ENCODE data around the gene MCRS1.

Gene MCRS1

DNA sequence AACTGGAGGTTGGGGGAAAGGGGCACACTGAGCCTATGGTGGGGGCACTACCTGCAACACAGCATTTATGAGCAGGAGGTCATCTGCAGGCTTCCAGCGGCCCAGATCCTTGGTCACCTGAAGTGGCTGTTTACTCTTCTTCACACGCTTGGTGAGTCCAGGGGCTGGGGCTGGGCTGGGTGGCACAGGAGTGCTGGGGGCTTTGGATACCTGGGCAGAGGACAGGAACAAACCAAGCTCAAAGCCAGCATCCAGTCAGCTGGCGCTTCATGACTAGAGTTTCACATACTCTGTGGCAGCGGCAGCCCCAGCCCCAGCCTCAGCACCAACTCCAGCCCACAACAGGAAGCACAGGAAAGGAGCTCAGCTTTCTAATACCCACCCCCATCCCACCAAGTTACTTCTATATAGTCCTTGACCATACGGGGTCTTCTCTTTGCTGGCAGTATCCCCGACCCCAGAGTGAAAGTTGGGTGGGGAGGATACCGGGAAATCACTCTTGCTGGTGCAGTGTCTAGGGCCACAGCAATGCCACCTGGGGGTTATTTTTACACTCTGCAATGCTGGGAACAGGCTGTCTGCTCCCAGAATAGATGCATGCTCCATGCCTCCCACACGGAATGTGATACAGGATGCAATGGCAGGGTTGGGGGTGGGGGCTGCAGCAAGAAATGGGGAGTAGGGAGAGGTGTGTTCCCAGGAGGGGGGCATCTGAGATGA is 3.1 kb downstream of the MCRS1 start:
- Histone ChIP-seq H3K4me3 (ENCODE audit: insufficient read length, low read depth) (no peak overlapping the region), H3K4me1 (ENCODE audit: insufficient read depth, insufficient read length) (peaks cover 6% of the 10 kb centered on the region), H3K27me3 (ENCODE audit: insufficient read depth, insufficient read length) (no peaks in the 10 kb centered on the region), H3K36me3 (ENCODE audit: insufficient read depth, insufficient read length, low read length) (peaks cover 70% of the 10 kb centered on the region), H3K9ac (ENCODE audit: insufficient read length, low read depth) (peak overlapping the region; percentile 18), H3K9me3 (ENCODE audit: insufficient read depth, low read length) (no peaks in the 10 kb centered on the region)
- no peak for TF ChIP-seq YY1 (IDR thresholded peaks at IDR 0.05; ENCODE audit: insufficient read depth, insufficient read length)
- TF ChIP-seq ZNF274 (IDR thresholded peaks at IDR 0.05; ENCODE audit: low read depth, low read length): no peak
- no peak for TF ChIP-seq SUZ12 (IDR thresholded peaks at IDR 0.05; ENCODE audit: extremely low read depth, insufficient read depth, insufficient read length)
- no peak for DNase-seq (ENCODE audit: low read depth, low spot score)

DNA sequence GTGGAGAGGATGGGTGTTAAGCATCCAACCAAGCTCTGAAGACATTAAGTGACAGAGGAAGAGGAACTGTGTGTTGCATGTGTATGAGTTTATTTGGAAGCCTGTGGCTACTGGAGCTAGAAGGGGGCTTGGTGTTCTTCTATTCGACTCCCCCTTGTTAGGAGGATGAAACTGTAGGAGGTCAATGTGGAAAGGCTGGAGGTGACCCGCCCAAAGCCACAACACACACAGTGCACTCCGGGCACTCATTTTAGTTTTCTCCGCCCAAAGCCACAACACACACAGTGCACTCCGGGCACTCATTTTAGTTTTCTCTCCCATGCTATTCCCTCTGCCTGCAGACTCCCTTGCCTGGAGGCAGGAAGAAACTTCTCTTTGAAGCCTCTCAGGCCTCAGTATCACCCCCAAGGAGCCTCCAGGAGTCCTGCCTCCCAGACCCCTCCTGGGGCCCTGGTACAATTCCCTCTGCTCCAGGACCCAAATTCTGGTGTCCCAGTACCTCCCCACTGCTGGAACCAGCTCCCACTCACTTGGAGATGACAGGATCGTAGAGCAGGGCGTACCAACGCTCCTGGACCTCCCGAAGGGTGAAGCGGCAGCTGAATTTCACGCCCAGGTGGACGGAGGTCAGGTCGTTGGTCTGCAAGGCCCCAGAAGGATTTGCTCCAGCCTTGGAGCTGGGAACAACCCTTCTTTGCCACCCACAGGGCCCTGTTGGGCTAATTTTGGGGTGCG is 3.8 kb downstream of the MCRS1 start:
- Histone ChIP-seq H3K9me3 (ENCODE audit: insufficient read depth, low read length) (no peaks in the 10 kb centered on the region), H3K4me3 (ENCODE audit: insufficient read length, low read depth) (no peak overlapping the region), H3K27me3 (ENCODE audit: insufficient read depth, insufficient read length) (no peaks in the 10 kb centered on the region), H3K36me3 (ENCODE audit: insufficient read depth, insufficient read length, low read length) (peaks cover 77% of the 10 kb centered on the region), H3K4me1 (ENCODE audit: insufficient read depth, insufficient read length) (peaks cover 6% of the 10 kb centered on the region), H3K9ac (ENCODE audit: insufficient read length, low read depth) (no peak overlapping the region)
- no peak for DNase-seq (ENCODE audit: low read depth, low spot score)
- no peak for TF ChIP-seq ZNF274 (IDR thresholded peaks at IDR 0.05; ENCODE audit: low read depth, low read length)

- peak overlapping the region; percentile 12 for H3K9ac ChIP-seq (ENCODE audit: insufficient read length, low read depth)
- H3K36me3 ChIP-seq (ENCODE audit: insufficient read depth, insufficient read length, low read length): peaks cover 90% of the 10 kb centered on the region
- TF ChIP-seq YY1 (IDR thresholded peaks at IDR 0.05; ENCODE audit: insufficient read depth, insufficient read length) (no peak), ZNF274 (IDR thresholded peaks at IDR 0.05; ENCODE audit: low read depth, low read length) (no peak), SUZ12 (IDR thresholded peaks at IDR 0.05; ENCODE audit: extremely low read depth, insufficient read depth, insufficient read length) (no peak)
- no peaks in the 10 kb centered on the region for H3K9me3 ChIP-seq (ENCODE audit: insufficient read depth, low read length)
- no peak overlapping the region for H3K4me3 ChIP-seq (ENCODE audit: insufficient read length, low read depth)
- no peak for DNase-seq (ENCODE audit: low read depth, low spot score)
- peaks cover 6% of the 10 kb centered on the region for H3K4me1 ChIP-seq (ENCODE audit: insufficient read depth, insufficient read length)
- no peaks in the 10 kb centered on the region for H3K27me3 ChIP-seq (ENCODE audit: insufficient read depth, insufficient read length)
These were observed 5.1 kb downstream of the MCRS1 start for GRCh38 chr12:49562831-49563230.

GRCh38 chr12:49562233-49562632 is 5.7 kb downstream of the MCRS1 start:
- TF ChIP-seq YY1 (IDR thresholded peaks at IDR 0.05; ENCODE audit: insufficient read depth, insufficient read length) (no peak), ZNF274 (IDR thresholded peaks at IDR 0.05; ENCODE audit: low read depth, low read length) (no peak), SUZ12 (IDR thresholded peaks at IDR 0.05; ENCODE audit: extremely low read depth, insufficient read depth, insufficient read length) (no peak)
- Histone ChIP-seq H3K27me3 (ENCODE audit: insufficient read depth, insufficient read length) (no peaks in the 10 kb centered on the region), H3K9me3 (ENCODE audit: insufficient read depth, low read length) (no peaks in the 10 kb centered on the region), H3K4me3 (ENCODE audit: insufficient read length, low read depth) (no peak overlapping the region), H3K4me1 (ENCODE audit: insufficient read depth, insufficient read length) (peaks cover 6% of the 10 kb centered on the region), H3K9ac (ENCODE audit: insufficient read length, low read depth) (no peak overlapping the region), H3K36me3 (ENCODE audit: insufficient read depth, insufficient read length, low read length) (peaks cover 96% of the 10 kb centered on the region)
- DNase-seq (ENCODE audit: low read depth, low spot score): no peak

- TF ChIP-seq ZNF274 (IDR thresholded peaks at IDR 0.05; ENCODE audit: low read depth, low read length): no peak
These were observed 7.2 kb downstream of the MCRS1 start for GRCh38 chr12:49560695-49561094.

GRCh38 chr12:49559011-49559675 is 8.8 kb downstream of the MCRS1 start:
- TF ChIP-seq SUZ12 (IDR thresholded peaks at IDR 0.05; ENCODE audit: extremely low read depth, insufficient read depth, insufficient read length): no peak
- TF ChIP-seq YY1 (IDR thresholded peaks at IDR 0.05; ENCODE audit: insufficient read depth, insufficient read length): no peak
- no peak for TF ChIP-seq ZNF274 (IDR thresholded peaks at IDR 0.05; ENCODE audit: low read depth, low read length)
- H3K36me3 ChIP-seq (ENCODE audit: insufficient read depth, insufficient read length, low read length): peaks cover 88% of the 10 kb centered on the region
- no peaks in the 10 kb centered on the region for H3K4me1 ChIP-seq (ENCODE audit: insufficient read depth, insufficient read length)
- DNase-seq (ENCODE audit: low read depth, low spot score): no peak
- H3K9me3 ChIP-seq (ENCODE audit: insufficient read depth, low read length): no peaks in the 10 kb centered on the region
- H3K27me3 ChIP-seq (ENCODE audit: insufficient read depth, insufficient read length): no peaks in the 10 kb centered on the region
- H3K9ac ChIP-seq (ENCODE audit: insufficient read length, low read depth): no peak overlapping the region
- no peak overlapping the region for H3K4me3 ChIP-seq (ENCODE audit: insufficient read length, low read depth)

More at GRCh38 chr12:49560695-49561094, 7.2 kb downstream of the MCRS1 start:
- Histone ChIP-seq H3K4me1 (ENCODE audit: insufficient read depth, insufficient read length) (no peaks in the 10 kb centered on the region), H3K27me3 (ENCODE audit: insufficient read depth, insufficient read length) (no peaks in the 10 kb centered on the region), H3K9ac (ENCODE audit: insufficient read length, low read depth) (no peak overlapping the region), H3K4me3 (ENCODE audit: insufficient read length, low read depth) (no peak overlapping the region), H3K9me3 (ENCODE audit: insufficient read depth, low read length) (no peaks in the 10 kb centered on the region), H3K36me3 (ENCODE audit: insufficient read depth, insufficient read length, low read length) (peaks cover 99% of the 10 kb centered on the region)
- no peak for DNase-seq (ENCODE audit: low read depth, low spot score)

GRCh38 chr12:49558526-49558925 is 9.4 kb downstream of the MCRS1 start:
- Histone ChIP-seq H3K4me3 (ENCODE audit: insufficient read length, low read depth) (no peak overlapping the region), H3K4me1 (ENCODE audit: insufficient read depth, insufficient read length) (no peaks in the 10 kb centered on the region), H3K9ac (ENCODE audit: insufficient read length, low read depth) (no peak overlapping the region), H3K9me3 (ENCODE audit: insufficient read depth, low read length) (no peaks in the 10 kb centered on the region), H3K36me3 (ENCODE audit: insufficient read depth, insufficient read length, low read length) (peaks cover 82% of the 10 kb centered on the region), H3K27me3 (ENCODE audit: insufficient read depth, insufficient read length) (no peaks in the 10 kb centered on the region)
- DNase-seq (ENCODE audit: low read depth, low spot score): no peak
- TF ChIP-seq ZNF274 (IDR thresholded peaks at IDR 0.05; ENCODE audit: low read depth, low read length): no peak
- TF ChIP-seq YY1 (IDR thresholded peaks at IDR 0.05; ENCODE audit: insufficient read depth, insufficient read length): no peak
- no peak for TF ChIP-seq SUZ12 (IDR thresholded peaks at IDR 0.05; ENCODE audit: extremely low read depth, insufficient read depth, insufficient read length)

Measured in NT2/D1 (cell line).